SK-N-SH (cell line): ENCODE measurements around the gene MRPS35. TPM values are rescaled to one million over a fixed set of nuclear protein-coding genes. Genes with fewer than 3 reads are reported as not detected.

ENCODE experiments used
- CTCF ChIA-PET: fragments of 300-600, 350-600 bp; formaldehyde crosslinking; extraction: SDS; loops from one replicate; lab custom pipeline; 2021; lab: Yijun Ruan, JAX
- POLR2A ChIA-PET: fragments of 350-600 bp; sonication (Branson Sonifier 250); formaldehyde crosslinking; extraction: SDS; loops from one replicate; lab custom pipeline; 2020; ENCODE audit warnings: antibody characterized with exemption, inconsistent platforms; lab: Yijun Ruan, JAX
- DNase-seq: peaks from one replicate; pipeline ENCODE4 v3.0.0; 2012
- H2AFZ ChIP-seq: fragments of 200-600 bp; sonication (generic); 2 replicates; pipeline ENCODE4 v1.8.1; 2016; ENCODE audit warnings: antibody characterized with exemption, mild to moderate bottlenecking, low read depth
- H3F3A ChIP-seq: fragments of 200-600 bp; sonication (generic); replicated peaks from 2 replicates; pipeline ENCODE3; 2016; ENCODE audit warnings: antibody characterized with exemption, mild to moderate bottlenecking; ENCODE audit not compliant: insufficient read depth
- H3K27ac ChIP-seq, 2 experiments: fragments of 200-500 bp in 1 of 2; fragments of 200-600 bp in 1 of 2; sonication (Bioruptor generic) in 1 of 2; sonication (generic), shearing (Covaris generic) in 1 of 2; 2 replicates each; pipeline versions ENCODE4 v1.5.1 to v1.6.1; 2014 to 2016; ENCODE audit warnings: low read depth in 2 of 2, inconsistent platforms in 1 of 2, low read length in 1 of 2, mild to moderate bottlenecking in 1 of 2, mixed read lengths in 1 of 2
- H3K27me3 ChIP-seq: fragments of 200-600 bp; sonication (generic), shearing (Covaris generic); 2 replicates; pipeline ENCODE4 v1.6.1; 2016; ENCODE audit warnings: mixed run types; ENCODE audit not compliant: insufficient read depth
- H3K36me3 ChIP-seq, 2 experiments: fragments of 200-500 bp in 1 of 2; fragments of 200-600 bp in 1 of 2; sonication (Bioruptor generic) in 1 of 2; sonication (generic) in 1 of 2; replicated peaks in 1 of 2; 2 replicates each; pipeline versions ENCODE3 to v1.5.1; 2014 to 2016; ENCODE audit warnings: low read length in 1 of 2, mild to moderate bottlenecking in 1 of 2; ENCODE audit not compliant: insufficient read depth in 2 of 2, control insufficient read depth in 1 of 2
- H3K4me1 ChIP-seq, 2 experiments: fragments of 200-500 bp in 1 of 2; fragments of 200-600 bp in 1 of 2; sonication (Bioruptor generic) in 1 of 2; sonication (generic), shearing (Covaris generic) in 1 of 2; 2 replicates each; pipeline versions ENCODE4 v1.5.1 to v1.6.1; 2014 to 2016; ENCODE audit warnings: low read depth in 1 of 2, low read length in 1 of 2, mixed run types in 1 of 2; ENCODE audit not compliant: insufficient read depth in 2 of 2, control insufficient read depth in 1 of 2
- H3K4me2 ChIP-seq: fragments of 200-600 bp; sonication (generic), shearing (Covaris generic); 2 replicates; pipeline ENCODE4 v1.6.1; 2017; ENCODE audit warnings: mixed run types
- H3K4me3 ChIP-seq, 2 experiments: fragments of 200-500 bp in 1 of 2; fragments of 200-600 bp in 1 of 2; sonication (Bioruptor generic) in 1 of 2; sonication (generic), shearing (Covaris generic) in 1 of 2; 2 replicates each; pipeline versions ENCODE4 v1.5.1 to v1.8.1; 2014 to 2016; ENCODE audit warnings: low read depth in 2 of 2, inconsistent platforms in 1 of 2, low read length in 1 of 2, mild to moderate bottlenecking in 1 of 2, mixed read lengths in 1 of 2, moderate library complexity in 1 of 2
- H3K79me2 ChIP-seq: fragments of 200-600 bp; sonication (generic); 2 replicates; pipeline ENCODE4 v1.8.1; 2017; ENCODE audit warnings: mild to moderate bottlenecking; ENCODE audit not compliant: insufficient read depth
- H3K9ac ChIP-seq: fragments of 200-600 bp; sonication (generic); 2 replicates; pipeline ENCODE4 v1.6.1; 2017; ENCODE audit warnings: mixed run types
- H3K9me2 ChIP-seq: fragments of 200-600 bp; sonication (generic); 2 replicates; pipeline ENCODE4 v1.6.1; 2017; ENCODE audit warnings: mixed run types
- H3K9me3 ChIP-seq: fragments of 200-600 bp; sonication (generic); 2 replicates; pipeline ENCODE4 v1.6.1; 2017; ENCODE audit warnings: mixed run types, mild to moderate bottlenecking, moderate library complexity
- H4K20me1 ChIP-seq: fragments of 200-600 bp; sonication (generic); 2 replicates; pipeline ENCODE4 v1.6.1; 2017; ENCODE audit warnings: mild to moderate bottlenecking, mixed run types; ENCODE audit not compliant: insufficient read depth
- CHD2 ChIP-seq: fragments of 150-350 bp; IDR thresholded peaks from 2 replicates; pipeline ENCODE4 v1.6.1; 2018; ENCODE audit warnings: low read length; ENCODE audit not compliant: partially characterized antibody
- ELF1 ChIP-seq: IDR thresholded peaks from 2 replicates; pipeline ENCODE4 v1.4.0; 2012
- FOSL2 ChIP-seq: IDR thresholded peaks from 2 replicates; pipeline ENCODE4 v1.4.0; 2012; ENCODE audit warnings: low read depth, mild to moderate bottlenecking, moderate library complexity, borderline replicate concordance
- GABPA ChIP-seq: IDR thresholded peaks from 2 replicates; pipeline ENCODE4 v1.4.0; 2012; ENCODE audit warnings: low read depth, mild to moderate bottlenecking
- MEF2A ChIP-seq: IDR thresholded peaks from 2 replicates; pipeline ENCODE4 v1.4.0; 2012; ENCODE audit warnings: low read depth, borderline replicate concordance
- MXI1 ChIP-seq: IDR thresholded peaks from 2 replicates; pipeline ENCODE4 v1.6.1; 2012; ENCODE audit warnings: mild to moderate bottlenecking, low read depth, low read length, improper control_type of control experiment
- RCOR1 ChIP-seq: fragments of 150-350 bp; IDR thresholded peaks from 2 replicates; pipeline ENCODE4 v1.6.1; 2017; ENCODE audit warnings: antibody characterized with exemption, low read length
- SMC3 ChIP-seq: IDR thresholded peaks from 2 replicates; pipeline ENCODE4 v1.6.1; 2012; ENCODE audit warnings: low read depth, low read length, improper control_type of control experiment
- TEAD4 ChIP-seq: IDR thresholded peaks from 2 replicates; pipeline ENCODE4 v1.4.0; 2012; ENCODE audit warnings: mild to moderate bottlenecking, borderline replicate concordance; ENCODE audit not compliant: insufficient read depth
- YY1 ChIP-seq: IDR thresholded peaks from 2 replicates; pipeline ENCODE4 v1.4.0; 2012; ENCODE audit warnings: low read depth, mild to moderate bottlenecking
- WGBS: methylation state at CpG from one replicate; pipeline ENCODE4 v1.1.6; 2017; ENCODE audit warnings: low lambda C conversion rate; 5-methylcytosine and 5-hydroxymethylcytosine counted together
- polyA plus RNA-seq, 3 experiments: library from polyadenylated mRNA; depleted of rRNA; stranded (reverse); fragments of >200 nt; gene quantifications; 2 replicates each; pipeline ENCODE4 v1.2.3, GENCODE V29; 2012
- TF ChIP-seq, protein P1 (sequence below): IDR thresholded peaks from 2 replicates; pipeline ENCODE4 v1.4.0; 2012; ENCODE audit warnings: low read depth, borderline replicate concordance
- TF ChIP-seq, protein P2 (sequence below): fragments of 200-600 bp; sonication (generic); IDR thresholded peaks from 2 replicates; pipeline ENCODE4 v1.6.1; 2017; ENCODE audit warnings: antibody characterized with exemption, mild to moderate bottlenecking, moderate library complexity
- TF ChIP-seq, protein P3 (sequence below): IDR thresholded peaks from 2 replicates; pipeline ENCODE4 v1.4.0; 2012; ENCODE audit warnings: low read depth, borderline replicate concordance

MRPS35 gene
- polyA plus RNA-seq, 1 of the 3 experiments (the other 2 are of a cell fraction) = 32.4 TPM

DNA sequence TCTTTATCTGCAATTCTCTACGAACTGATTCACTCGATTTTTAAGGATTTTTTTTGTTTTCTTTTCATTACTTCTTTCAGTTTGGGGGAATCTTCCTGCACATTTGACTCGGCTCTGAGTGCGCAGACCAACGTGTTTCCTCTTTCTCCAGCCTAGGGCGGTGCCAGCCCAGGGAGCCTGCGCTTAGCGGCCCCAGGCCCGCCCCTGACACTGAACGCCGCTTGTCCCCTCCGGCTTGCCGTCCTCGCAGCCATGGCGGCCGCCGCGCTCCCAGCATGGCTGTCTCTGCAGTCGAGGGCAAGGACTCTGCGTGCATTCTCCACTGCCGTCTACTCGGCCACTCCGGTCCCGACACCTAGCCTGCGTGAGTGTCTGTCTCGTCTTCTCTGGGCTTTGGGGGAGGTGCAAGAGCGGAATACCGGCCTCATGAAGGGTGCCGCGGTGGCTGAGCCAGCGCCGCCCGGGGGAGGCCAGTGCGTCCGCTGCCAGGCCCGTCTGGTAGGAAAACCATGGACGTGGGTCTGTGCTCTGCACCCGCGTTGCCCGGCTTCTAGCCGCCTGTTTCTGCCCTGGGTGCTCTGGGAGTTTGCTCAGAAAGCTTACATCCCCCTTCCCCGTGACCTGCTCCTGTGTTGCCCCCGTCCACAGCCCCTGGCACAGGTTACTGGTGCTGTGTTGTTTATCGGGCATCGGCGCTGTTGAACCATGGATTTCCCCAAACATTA lies at the start of gene MRPS35 (continued):
- TF ChIP-seq, protein P1, sequence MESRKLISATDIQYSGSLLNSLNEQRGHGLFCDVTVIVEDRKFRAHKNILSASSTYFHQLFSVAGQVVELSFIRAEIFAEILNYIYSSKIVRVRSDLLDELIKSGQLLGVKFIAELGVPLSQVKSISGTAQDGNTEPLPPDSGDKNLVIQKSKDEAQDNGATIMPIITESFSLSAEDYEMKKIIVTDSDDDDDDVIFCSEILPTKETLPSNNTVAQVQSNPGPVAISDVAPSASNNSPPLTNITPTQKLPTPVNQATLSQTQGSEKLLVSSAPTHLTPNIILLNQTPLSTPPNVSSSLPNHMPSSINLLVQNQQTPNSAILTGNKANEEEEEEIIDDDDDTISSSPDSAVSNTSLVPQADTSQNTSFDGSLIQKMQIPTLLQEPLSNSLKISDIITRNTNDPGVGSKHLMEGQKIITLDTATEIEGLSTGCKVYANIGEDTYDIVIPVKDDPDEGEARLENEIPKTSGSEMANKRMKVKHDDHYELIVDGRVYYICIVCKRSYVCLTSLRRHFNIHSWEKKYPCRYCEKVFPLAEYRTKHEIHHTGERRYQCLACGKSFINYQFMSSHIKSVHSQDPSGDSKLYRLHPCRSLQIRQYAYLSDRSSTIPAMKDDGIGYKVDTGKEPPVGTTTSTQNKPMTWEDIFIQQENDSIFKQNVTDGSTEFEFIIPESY = 0 out of 2 replicates have a peak, but pooled peaks have one; percentile 61
- TF ChIP-seq MEF2A (no peak), SMC3 (no peak; the same call in 1 of the 2 replicates), FOSL2 (no peak), RCOR1 (peak; percentile 39; the same call in 1 of the 2 replicates), ELF1 (peak; percentile 39; the same call in 1 of the 2 replicates), YY1 (peak; percentile 99), TEAD4 (no peak), CHD2 (peak; percentile 79), GABPA (no peak)
- TF ChIP-seq, protein P2, sequence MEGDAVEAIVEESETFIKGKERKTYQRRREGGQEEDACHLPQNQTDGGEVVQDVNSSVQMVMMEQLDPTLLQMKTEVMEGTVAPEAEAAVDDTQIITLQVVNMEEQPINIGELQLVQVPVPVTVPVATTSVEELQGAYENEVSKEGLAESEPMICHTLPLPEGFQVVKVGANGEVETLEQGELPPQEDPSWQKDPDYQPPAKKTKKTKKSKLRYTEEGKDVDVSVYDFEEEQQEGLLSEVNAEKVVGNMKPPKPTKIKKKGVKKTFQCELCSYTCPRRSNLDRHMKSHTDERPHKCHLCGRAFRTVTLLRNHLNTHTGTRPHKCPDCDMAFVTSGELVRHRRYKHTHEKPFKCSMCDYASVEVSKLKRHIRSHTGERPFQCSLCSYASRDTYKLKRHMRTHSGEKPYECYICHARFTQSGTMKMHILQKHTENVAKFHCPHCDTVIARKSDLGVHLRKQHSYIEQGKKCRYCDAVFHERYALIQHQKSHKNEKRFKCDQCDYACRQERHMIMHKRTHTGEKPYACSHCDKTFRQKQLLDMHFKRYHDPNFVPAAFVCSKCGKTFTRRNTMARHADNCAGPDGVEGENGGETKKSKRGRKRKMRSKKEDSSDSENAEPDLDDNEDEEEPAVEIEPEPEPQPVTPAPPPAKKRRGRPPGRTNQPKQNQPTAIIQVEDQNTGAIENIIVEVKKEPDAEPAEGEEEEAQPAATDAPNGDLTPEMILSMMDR = no peak

DNA sequence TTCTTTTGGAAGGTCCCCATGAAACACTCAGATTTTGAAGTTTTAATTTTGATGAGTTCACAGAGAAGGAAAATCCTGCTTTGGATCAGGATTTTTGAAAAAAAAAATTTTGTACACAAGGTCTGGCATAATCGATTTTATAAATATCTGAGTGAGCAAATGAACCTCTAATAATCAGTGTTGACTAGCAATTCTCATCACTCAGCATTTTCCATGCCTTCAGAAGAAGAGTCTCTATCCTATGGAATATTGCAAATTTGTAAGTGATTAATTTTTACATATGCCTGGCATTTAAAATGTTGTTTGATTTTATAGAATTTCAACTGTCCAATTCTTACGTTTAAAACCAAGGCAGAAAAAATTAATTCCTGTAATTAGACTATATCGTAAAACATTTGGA lies 44.9 kb upstream of the MRPS35 start:
- H3K4me2 ChIP-seq = no peak overlapping the region

More for the DNA sequence above, 44.9 kb upstream of the MRPS35 start:
- peaks cover 78 to 89% of the 10 kb centered on the region in 2 experiments for H3K36me3 ChIP-seq
- H3K79me2 ChIP-seq = no peaks in the 10 kb centered on the region
- H2AFZ ChIP-seq = no peak overlapping the region
- H3K4me1 ChIP-seq = no peaks in the 10 kb centered on the region
- no peaks in the 10 kb centered on the region for H4K20me1 ChIP-seq
- H3K4me3 ChIP-seq = no peak overlapping the region
- peaks cover 19% of the 10 kb centered on the region for H3F3A ChIP-seq
- TF ChIP-seq, protein P2 = no peak
- TF ChIP-seq, protein P3, sequence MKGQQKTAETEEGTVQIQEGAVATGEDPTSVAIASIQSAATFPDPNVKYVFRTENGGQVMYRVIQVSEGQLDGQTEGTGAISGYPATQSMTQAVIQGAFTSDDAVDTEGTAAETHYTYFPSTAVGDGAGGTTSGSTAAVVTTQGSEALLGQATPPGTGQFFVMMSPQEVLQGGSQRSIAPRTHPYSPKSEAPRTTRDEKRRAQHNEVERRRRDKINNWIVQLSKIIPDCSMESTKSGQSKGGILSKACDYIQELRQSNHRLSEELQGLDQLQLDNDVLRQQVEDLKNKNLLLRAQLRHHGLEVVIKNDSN = no peak
- TF ChIP-seq, protein P1 = no peak
- TF ChIP-seq MXI1 (no peak), CHD2 (no peak), MEF2A (no peak)
- TF ChIP-seq, all 33 proteins: peak for 0
- Histone ChIP-seq H3K9me3 (no peaks in the 10 kb centered on the region), H3K27ac (no peak overlapping the region), H3K27me3 (no peaks in the 10 kb centered on the region), H3K9ac (no peak overlapping the region), H3K9me2 (no peaks in the 10 kb centered on the region)
- POLR2A ChIA-PET = no interaction called here
- CTCF ChIA-PET = no interaction called here
- no peak for DNase-seq
- WGBS = 68% methylated on average over 3 of the region's 3 CpGs
